Fibroblast of lung (primary cell): ENCODE data around the gene ROR2. TPM values are rescaled to one million over a fixed set of nuclear protein-coding genes. Genes with fewer than 3 reads are reported as not detected.

Experiments used
- DNase-seq, 2 donors: peaks; one replicate each; pipeline versions ENCODE4 v3.0.0 to v3.0.0-alpha.2; 2010; ENCODE audit warnings: low read depth in 2 of 2
- H2AFZ ChIP-seq: 2 replicates; pipeline ENCODE4 v1.5.1; 2012; ENCODE audit warnings: low read length, control low read depth, inconsistent platforms
- H3K27ac ChIP-seq: 2 replicates; pipeline ENCODE4 v1.5.1; 2011; ENCODE audit warnings: low read length, control low read depth; ENCODE audit not compliant: insufficient read depth
- H3K27me3 ChIP-seq: 2 replicates; pipeline ENCODE4 v1.5.1; 2011; ENCODE audit warnings: mild to moderate bottlenecking, low read length; ENCODE audit not compliant: control insufficient read depth, insufficient read depth
- H3K36me3 ChIP-seq: 2 replicates; pipeline ENCODE4 v1.5.1; 2011; ENCODE audit warnings: low read length; ENCODE audit not compliant: control insufficient read depth, insufficient read depth
- H3K4me1 ChIP-seq: 2 replicates; pipeline ENCODE4 v1.5.1; 2011; ENCODE audit warnings: low read length; ENCODE audit not compliant: control insufficient read depth, insufficient read depth; ENCODE audit errors: extremely low read depth
- H3K4me2 ChIP-seq: 2 replicates; pipeline ENCODE4 v1.5.1; 2011; ENCODE audit warnings: low read length, control low read depth; ENCODE audit not compliant: insufficient read depth; ENCODE audit errors: extremely low read depth
- H3K4me3 ChIP-seq, 4 experiments: fragments of 200-600 bp in 1 of 4; sonication (generic) in 1 of 4; replicated peaks in 1 of 4; 2 replicates each; pipeline ENCODE4 v1.5.1; 2011 to 2016; ENCODE audit warnings: low read length in 4 of 4, low read depth in 3 of 4, mild to moderate bottlenecking in 3 of 4, control low read depth in 2 of 4, inconsistent platforms in 1 of 4, mixed read lengths in 1 of 4; ENCODE audit not compliant: insufficient read depth in 1 of 4; ENCODE audit errors: control extremely low read depth in 1 of 4
- H3K79me2 ChIP-seq: 2 replicates; pipeline ENCODE4 v1.5.1; 2012; ENCODE audit warnings: mild to moderate bottlenecking, low read length, inconsistent platforms; ENCODE audit not compliant: control insufficient read depth, insufficient read depth
- H3K9ac ChIP-seq: 2 replicates; pipeline ENCODE4 v1.5.1; 2011; ENCODE audit warnings: mild to moderate bottlenecking, low read length, control low read depth; ENCODE audit not compliant: insufficient read depth
- H3K9me3 ChIP-seq: 2 replicates; pipeline ENCODE4 v1.5.1; 2012; ENCODE audit warnings: low read depth, low read length; ENCODE audit not compliant: control insufficient read depth, insufficient read depth
- H4K20me1 ChIP-seq: 2 replicates; pipeline ENCODE4 v1.5.1; 2011; ENCODE audit warnings: low read length; ENCODE audit not compliant: control insufficient read depth, insufficient read depth; ENCODE audit errors: extremely low read depth
- EZH2 ChIP-seq: IDR thresholded peaks from 2 replicates; pipeline ENCODE4 v1.5.1; 2012; ENCODE audit warnings: low read length, control low read depth, mild to moderate bottlenecking; ENCODE audit errors: missing control alignments
- polyA plus RNA-seq, 2 donors: library from polyadenylated mRNA; depleted of rRNA in 1 of 2; stranded (reverse) in 1 of 2; unstranded in 1 of 2; fragments of >200 nt; gene quantifications; 2 replicates each; pipeline ENCODE4 v1.2.1, GENCODE V29; 2011 to 2012; ENCODE audit warnings: missing spikeins in 1 of 2
- total RNA-seq: library from RNA; depleted of rRNA; stranded (reverse); fragments of >200 nt; gene quantifications from 2 replicates; pipeline ENCODE4 v1.2.1, GENCODE V29; 2014
- TF ChIP-seq, protein P1 (sequence below), 2 donors: IDR thresholded peaks in 1 of 2; conservative IDR thresholded peaks in 1 of 2; 1 replicate in 1 of 2; 2 replicates in 1 of 2; pipeline ENCODE4 v1.5.1; 2011 to 2012; ENCODE audit warnings: low read length in 2 of 2, control low read depth in 1 of 2, inconsistent platforms in 1 of 2, low read depth in 1 of 2, mild to moderate bottlenecking in 1 of 2

Gene ROR2
- total and polyA plus RNA-seq, 2 donors (not counting 1 experiment from before 2014, with no cell fraction given): 2.3 to 27.9 TPM

- TF ChIP-seq, protein P1, sequence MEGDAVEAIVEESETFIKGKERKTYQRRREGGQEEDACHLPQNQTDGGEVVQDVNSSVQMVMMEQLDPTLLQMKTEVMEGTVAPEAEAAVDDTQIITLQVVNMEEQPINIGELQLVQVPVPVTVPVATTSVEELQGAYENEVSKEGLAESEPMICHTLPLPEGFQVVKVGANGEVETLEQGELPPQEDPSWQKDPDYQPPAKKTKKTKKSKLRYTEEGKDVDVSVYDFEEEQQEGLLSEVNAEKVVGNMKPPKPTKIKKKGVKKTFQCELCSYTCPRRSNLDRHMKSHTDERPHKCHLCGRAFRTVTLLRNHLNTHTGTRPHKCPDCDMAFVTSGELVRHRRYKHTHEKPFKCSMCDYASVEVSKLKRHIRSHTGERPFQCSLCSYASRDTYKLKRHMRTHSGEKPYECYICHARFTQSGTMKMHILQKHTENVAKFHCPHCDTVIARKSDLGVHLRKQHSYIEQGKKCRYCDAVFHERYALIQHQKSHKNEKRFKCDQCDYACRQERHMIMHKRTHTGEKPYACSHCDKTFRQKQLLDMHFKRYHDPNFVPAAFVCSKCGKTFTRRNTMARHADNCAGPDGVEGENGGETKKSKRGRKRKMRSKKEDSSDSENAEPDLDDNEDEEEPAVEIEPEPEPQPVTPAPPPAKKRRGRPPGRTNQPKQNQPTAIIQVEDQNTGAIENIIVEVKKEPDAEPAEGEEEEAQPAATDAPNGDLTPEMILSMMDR (conservative IDR thresholded peaks at IDR 0.05 in 1 of 2, IDR thresholded peaks at IDR 0.05 in 1 of 2; ENCODE audit: low read depth in 1 of 2, low read length in 2 of 2): no peak
- no peak for TF ChIP-seq EZH2
- Histone ChIP-seq H3K4me2 (no peak overlapping the region), H3K79me2 (no peaks in the 10 kb centered on the region), H3K9ac (no peak overlapping the region), H3K4me3 (no peak overlapping the region), H4K20me1 (no peaks in the 10 kb centered on the region), H2AFZ (no peak overlapping the region), H3K27me3 (no peaks in the 10 kb centered on the region), H3K9me3 (no peaks in the 10 kb centered on the region), H3K36me3 (no peaks in the 10 kb centered on the region), H3K27ac (no peak overlapping the region), H3K4me1 (peaks cover 12% of the 10 kb centered on the region)
- DNase-seq: peak in 1 of 2 donors; percentile 68
Measured at GRCh38 chr9:91814201-91814600, 135.8 kb downstream of the ROR2 start.

- H3K4me1 ChIP-seq: peaks cover 10% of the 10 kb centered on the region
- TF ChIP-seq EZH2: no peak
- TF ChIP-seq, protein P1 (conservative IDR thresholded peaks at IDR 0.05 in 1 of 2, IDR thresholded peaks at IDR 0.05 in 1 of 2; ENCODE audit: low read depth in 1 of 2, low read length in 2 of 2): no peak
Measured at GRCh38 chr9:91813176-91813795, 136.7 kb downstream of the ROR2 start.

GRCh38 chr9:91812191-91812590, 137.8 kb downstream of the ROR2 start:
- Histone ChIP-seq H3K4me1 (peaks cover 7% of the 10 kb centered on the region), H3K4me3 (no peak overlapping the region), H3K79me2 (no peaks in the 10 kb centered on the region), H3K27ac (no peak overlapping the region), H4K20me1 (no peaks in the 10 kb centered on the region), H3K9ac (no peak overlapping the region), H3K4me2 (no peak overlapping the region), H2AFZ (no peak overlapping the region), H3K36me3 (no peaks in the 10 kb centered on the region), H3K27me3 (no peaks in the 10 kb centered on the region), H3K9me3 (no peaks in the 10 kb centered on the region)
- no peak for TF ChIP-seq EZH2
- TF ChIP-seq, protein P1 (conservative IDR thresholded peaks at IDR 0.05 in 1 of 2, IDR thresholded peaks at IDR 0.05 in 1 of 2; ENCODE audit: low read depth in 1 of 2, low read length in 2 of 2): no peak
- DNase-seq: no peak

More at GRCh38 chr9:91813176-91813795, 136.7 kb downstream of the ROR2 start:
- no peak overlapping the region for H3K4me3 ChIP-seq
- H3K27me3 ChIP-seq: no peaks in the 10 kb centered on the region
- no peaks in the 10 kb centered on the region for H3K36me3 ChIP-seq
- H3K9ac ChIP-seq: no peak overlapping the region
- H3K4me2 ChIP-seq: no peak overlapping the region
- no peaks in the 10 kb centered on the region for H3K79me2 ChIP-seq
- no peaks in the 10 kb centered on the region for H4K20me1 ChIP-seq
- H3K9me3 ChIP-seq: no peaks in the 10 kb centered on the region
- DNase-seq: peak in 1 of 2 donors; percentile 84
- no peak overlapping the region for H2AFZ ChIP-seq
- no peak overlapping the region for H3K27ac ChIP-seq
